GM18861 (cell line): ENCODE results near the gene KLHL12.

Experiments
- ATAC-seq: cut with Tn5 transposase; IDR thresholded peaks from one replicate; pipeline ENCODE4 v1.9.1; 2021; ENCODE audit not compliant: unreplicated experiment

The KLHL12 gene

GRCh38 chr1:202844259-202844658, 82.8 kb downstream of the KLHL12 start:
- no peak for ATAC-seq

GRCh38 chr1:202843081-202843480, 84.0 kb downstream of the KLHL12 start:
- no peak for ATAC-seq
